GDM1 (cell line): ENCODE data around the gene ADAMTS2.

ENCODE experiments used
- DNase-seq: peaks from one replicate; lab custom pipeline; 2025; lab: John Stamatoyannopoulos, UW

ADAMTS2 gene

DNA sequence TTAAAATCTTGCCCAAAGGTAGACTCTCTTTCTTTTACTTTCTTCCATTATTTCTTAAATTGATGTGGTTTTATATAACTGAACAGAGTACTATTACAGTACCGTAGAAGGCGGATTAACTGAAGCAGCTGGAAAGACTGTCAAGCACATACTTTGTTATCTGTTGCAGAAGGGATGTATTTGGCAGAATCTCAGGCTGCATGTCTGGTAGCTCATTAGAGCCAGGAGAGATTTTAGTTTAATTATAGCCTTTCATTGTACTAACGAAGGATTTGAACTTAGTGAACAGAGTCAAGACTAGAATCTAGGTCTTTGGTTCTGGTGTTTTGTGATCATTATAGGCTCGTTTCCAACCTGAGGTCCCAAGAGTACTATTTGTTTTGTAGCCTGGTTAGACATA lies 264.5 kb downstream of the ADAMTS2 start:
- no peak for DNase-seq

DNA sequence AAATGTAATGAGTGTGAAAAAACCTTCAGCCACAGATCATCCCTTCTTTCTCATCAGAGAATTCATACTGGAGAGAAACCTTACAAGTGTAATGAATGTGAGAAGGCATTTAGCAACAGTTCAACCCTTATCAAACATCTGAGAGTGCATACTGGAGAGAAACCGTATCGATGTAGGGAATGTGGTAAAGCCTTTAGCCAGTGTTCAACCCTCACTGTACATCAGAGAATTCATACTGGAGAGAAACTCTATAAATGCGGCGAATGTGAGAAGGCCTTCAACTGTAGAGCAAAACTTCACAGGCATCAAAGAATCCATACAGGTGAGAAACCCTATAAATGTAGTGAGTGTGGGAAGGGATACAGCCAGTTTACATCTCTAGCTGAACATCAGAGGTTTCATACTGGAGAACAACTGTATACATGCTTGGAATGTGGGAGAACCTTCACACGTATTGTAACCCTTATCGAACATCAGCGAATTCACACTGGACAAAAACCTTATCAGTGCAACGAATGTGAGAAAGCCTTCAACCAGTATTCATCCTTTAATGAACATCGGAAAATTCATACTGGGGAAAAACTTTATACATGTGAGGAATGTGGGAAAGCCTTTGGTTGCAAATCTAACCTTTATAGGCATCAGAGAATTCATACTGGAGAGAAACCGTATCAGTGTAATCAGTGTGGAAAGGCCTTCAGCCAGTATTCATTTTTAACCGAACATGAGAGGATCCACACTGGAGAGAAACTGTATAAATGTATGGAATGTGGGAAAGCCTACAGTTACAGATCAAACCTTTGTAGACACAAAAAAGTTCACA lies 265.9 kb downstream of the ADAMTS2 start:
- no peak for DNase-seq

- DNase-seq = no peak
Measured at GRCh38 chr5:179065703-179066102, 279.6 kb downstream of the ADAMTS2 start.

- DNase-seq = no peak
Measured at GRCh38 chr5:179061025-179061424, 284.2 kb downstream of the ADAMTS2 start.
